Right lobe of liver (tissue), 6 donors: ENCODE results near the gene DOHH. TPM values are rescaled to one million over a fixed set of nuclear protein-coding genes. Genes with fewer than 3 reads are reported as not detected.

ENCODE experiments used
- ATAC-seq, 4 donors: fragments of 200-7000 bp; cut with Tn5 transposase; one replicate each; pipeline ENCODE4 v1.9.1; 2020; ENCODE audit warnings: mild to moderate bottlenecking in 4 of 4, moderate library complexity in 4 of 4
- DNase-seq, 3 donors: peaks; one replicate each; pipeline ENCODE4 v3.0.0-alpha.2; 2020
- H3K27ac ChIP-seq, 3 donors: fragments of 200-600 bp; one replicate each; pipeline ENCODE4 v1.8.0; 2022
- H3K27me3 ChIP-seq, 2 donors: fragments of 200-600 bp; one replicate each; pipeline ENCODE4 v1.8.0; 2022
- H3K36me3 ChIP-seq, 4 donors: fragments of 200-600 bp; sonication (generic) in 1 of 4; one replicate each; pipeline versions ENCODE4 v1.5.1 to v1.8.0; 2017 to 2022; ENCODE audit warnings: control low read depth in 1 of 4
- H3K4me1 ChIP-seq, 4 donors: fragments of 200-600 bp; sonication (generic) in 1 of 4; one replicate each; pipeline versions ENCODE4 v1.5.1 to v1.8.0; 2017 to 2022; ENCODE audit warnings: control low read depth in 1 of 4
- H3K4me3 ChIP-seq, 3 donors: fragments of 200-600 bp; one replicate each; pipeline ENCODE4 v1.8.0; 2022
- H3K9me3 ChIP-seq, 4 donors: fragments of 200-600 bp; sonication (generic) in 1 of 4; one replicate each; pipeline versions ENCODE4 v1.5.1 to v1.8.0; 2017 to 2022; ENCODE audit warnings: control low read depth in 1 of 4
- POLR2A ChIP-seq: fragments of 450-650 bp; IDR thresholded peaks from one replicate; pipeline ENCODE4 v1.6.1; 2017; ENCODE audit warnings: antibody characterized with exemption, mild to moderate bottlenecking
- WGBS: methylation state at CpG from one replicate; pipeline ENCODE4 v1.1.6; 2018; ENCODE audit warnings: low coverage, low lambda C conversion rate; ENCODE audit not compliant: insufficient coverage; ENCODE audit errors: missing lambda C conversion rate; 5-methylcytosine and 5-hydroxymethylcytosine counted together
- intact Hi-C, 2 donors: fragments of 100-400 bp; cut with DNase I; formaldehyde crosslinking; loops; one replicate each; pipeline versions ENCODE4 v1.11.2 to v1.14.1; 2022
- total RNA-seq, 6 experiments: library from RNA; depleted of rRNA in 2 of 6; stranded (reverse); fragments of >200 nt in 2 of 6; fragmentation: NEBNext Ultra II Directional in 3 of 6; extraction: Animal tissue kit (Norgen Biotek cat#: 25700) in 3 of 6; gene quantifications; one replicate each; pipeline versions ENCODE4 v1.1.0 to v1.2.4, GENCODE V29; 2016 to 2023
- TF ChIP-seq, protein P1 (sequence below), 4 donors: fragments of 200-600 bp in 3 of 4; fragments of 450-650 bp in 1 of 4; IDR thresholded peaks; one replicate each; pipeline versions ENCODE4 v1.5.1 to v1.8.0; 2016 to 2022; ENCODE audit warnings: antibody characterized with exemption in 4 of 4, mild to moderate bottlenecking in 2 of 4
- donor health status: DM: no; HTN: yes; CAD: no.
- donor health status: DM: no; HTN: no; CAD: no.
- donor health status: DM: no; HTN: no; CAD: no.
- donor health status: DM: no; HTN: yes; CAD: no.
- donor health status: DM: no; HTN: yes; CAD: no.

Gene DOHH
- total RNA-seq, 6 experiments from 2014 or later = 3.7 to 16.7 (median 4.9) TPM

DNA sequence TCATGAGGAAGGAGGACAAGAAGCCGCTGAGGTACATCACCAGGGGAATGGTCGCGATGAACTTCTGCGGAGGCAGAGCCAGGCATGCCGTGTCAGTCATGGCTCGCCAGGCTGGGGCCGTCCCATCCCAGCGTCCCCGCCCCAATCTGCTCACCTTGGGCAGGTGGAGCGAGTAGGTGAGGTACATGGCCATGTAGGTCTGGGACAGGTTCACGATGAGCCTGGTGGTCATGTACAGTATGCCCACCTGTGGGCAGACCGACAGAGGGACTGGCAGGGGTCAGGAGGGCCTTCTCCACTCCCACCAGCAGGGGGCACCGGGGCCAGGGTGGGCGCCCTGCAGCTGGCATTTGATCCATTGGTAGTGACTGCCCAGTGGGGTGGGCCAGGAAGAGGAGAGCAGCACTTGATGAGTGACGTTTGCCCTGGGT lies 46.8 kb upstream of the DOHH start:
- no peak for ATAC-seq
- intact Hi-C loops = loop anchor here (10.0 kb wide), 2 partner anchors 67 to 77 kb away; partner anchors contain the start of gene CACTIN (in 1 of the 2)

DNA sequence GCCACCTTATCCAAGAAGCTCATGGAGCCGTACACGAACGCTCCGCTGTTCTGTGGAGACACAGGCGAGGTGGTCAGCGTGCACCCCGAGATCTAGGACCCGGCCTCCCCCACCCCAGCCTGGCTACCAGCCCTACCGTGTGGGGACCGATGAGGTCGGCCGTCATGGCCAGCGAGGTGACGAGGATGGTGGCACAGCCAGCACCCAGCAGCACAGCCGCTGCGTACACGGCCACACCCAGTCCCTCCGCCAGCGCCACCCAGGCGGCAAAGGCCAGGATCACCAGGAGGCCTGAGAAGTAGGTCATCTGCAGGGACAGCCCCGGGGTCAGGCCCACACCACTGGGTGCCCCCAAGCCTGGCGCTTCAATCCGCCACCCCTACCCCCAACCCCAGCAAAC lies 45.6 kb upstream of the DOHH start:
- intact Hi-C loops = loop anchor here (10.0 kb wide), 2 partner anchors 69 to 79 kb away; partner anchors contain the start of gene CACTIN (in 1 of the 2)
- H3K36me3 ChIP-seq = no peaks in the 10 kb centered on the region
- no peaks in the 10 kb centered on the region for H3K27me3 ChIP-seq
- H3K27ac ChIP-seq = no peak overlapping the region
- H3K4me3 ChIP-seq = no peak overlapping the region
- H3K9me3 ChIP-seq = no peaks in the 10 kb centered on the region
- peak in 1 of 3 donors; percentile 62 for DNase-seq
- no peaks in the 10 kb centered on the region for H3K4me1 ChIP-seq
- no peak for TF ChIP-seq POLR2A
- TF ChIP-seq, protein P1, sequence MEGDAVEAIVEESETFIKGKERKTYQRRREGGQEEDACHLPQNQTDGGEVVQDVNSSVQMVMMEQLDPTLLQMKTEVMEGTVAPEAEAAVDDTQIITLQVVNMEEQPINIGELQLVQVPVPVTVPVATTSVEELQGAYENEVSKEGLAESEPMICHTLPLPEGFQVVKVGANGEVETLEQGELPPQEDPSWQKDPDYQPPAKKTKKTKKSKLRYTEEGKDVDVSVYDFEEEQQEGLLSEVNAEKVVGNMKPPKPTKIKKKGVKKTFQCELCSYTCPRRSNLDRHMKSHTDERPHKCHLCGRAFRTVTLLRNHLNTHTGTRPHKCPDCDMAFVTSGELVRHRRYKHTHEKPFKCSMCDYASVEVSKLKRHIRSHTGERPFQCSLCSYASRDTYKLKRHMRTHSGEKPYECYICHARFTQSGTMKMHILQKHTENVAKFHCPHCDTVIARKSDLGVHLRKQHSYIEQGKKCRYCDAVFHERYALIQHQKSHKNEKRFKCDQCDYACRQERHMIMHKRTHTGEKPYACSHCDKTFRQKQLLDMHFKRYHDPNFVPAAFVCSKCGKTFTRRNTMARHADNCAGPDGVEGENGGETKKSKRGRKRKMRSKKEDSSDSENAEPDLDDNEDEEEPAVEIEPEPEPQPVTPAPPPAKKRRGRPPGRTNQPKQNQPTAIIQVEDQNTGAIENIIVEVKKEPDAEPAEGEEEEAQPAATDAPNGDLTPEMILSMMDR (IDR thresholded peaks at IDR 0.05) = no peak
- ATAC-seq = peak; percentile 5 to 14 (median 10)
- 28% methylated on average over 6 of the region's 23 CpGs for WGBS

More for the DNA sequence above, 46.8 kb upstream of the DOHH start:
- TF ChIP-seq, protein P1 (IDR thresholded peaks at IDR 0.05) = peak; percentile 31 to 39 (median 34)
- TF ChIP-seq POLR2A = no peak
- WGBS = no CpG with 5 or more reads among the region's 15 CpGs
- H3K27ac ChIP-seq = no peak overlapping the region
- no peak overlapping the region for H3K4me3 ChIP-seq
- H3K27me3 ChIP-seq = no peaks in the 10 kb centered on the region
- no peak for DNase-seq
- H3K36me3 ChIP-seq = no peaks in the 10 kb centered on the region
- no peaks in the 10 kb centered on the region for H3K9me3 ChIP-seq
- no peaks in the 10 kb centered on the region for H3K4me1 ChIP-seq

- H3K27me3 ChIP-seq = no peaks in the 10 kb centered on the region
- intact Hi-C loops = loop anchor here (10.0 kb wide), 2 partner anchors 69 to 79 kb away; partner anchors contain the start of gene CACTIN (in 1 of the 2)
Measured at GRCh38 chr19:3545669-3546034, 45.2 kb upstream of the DOHH start.

DNA sequence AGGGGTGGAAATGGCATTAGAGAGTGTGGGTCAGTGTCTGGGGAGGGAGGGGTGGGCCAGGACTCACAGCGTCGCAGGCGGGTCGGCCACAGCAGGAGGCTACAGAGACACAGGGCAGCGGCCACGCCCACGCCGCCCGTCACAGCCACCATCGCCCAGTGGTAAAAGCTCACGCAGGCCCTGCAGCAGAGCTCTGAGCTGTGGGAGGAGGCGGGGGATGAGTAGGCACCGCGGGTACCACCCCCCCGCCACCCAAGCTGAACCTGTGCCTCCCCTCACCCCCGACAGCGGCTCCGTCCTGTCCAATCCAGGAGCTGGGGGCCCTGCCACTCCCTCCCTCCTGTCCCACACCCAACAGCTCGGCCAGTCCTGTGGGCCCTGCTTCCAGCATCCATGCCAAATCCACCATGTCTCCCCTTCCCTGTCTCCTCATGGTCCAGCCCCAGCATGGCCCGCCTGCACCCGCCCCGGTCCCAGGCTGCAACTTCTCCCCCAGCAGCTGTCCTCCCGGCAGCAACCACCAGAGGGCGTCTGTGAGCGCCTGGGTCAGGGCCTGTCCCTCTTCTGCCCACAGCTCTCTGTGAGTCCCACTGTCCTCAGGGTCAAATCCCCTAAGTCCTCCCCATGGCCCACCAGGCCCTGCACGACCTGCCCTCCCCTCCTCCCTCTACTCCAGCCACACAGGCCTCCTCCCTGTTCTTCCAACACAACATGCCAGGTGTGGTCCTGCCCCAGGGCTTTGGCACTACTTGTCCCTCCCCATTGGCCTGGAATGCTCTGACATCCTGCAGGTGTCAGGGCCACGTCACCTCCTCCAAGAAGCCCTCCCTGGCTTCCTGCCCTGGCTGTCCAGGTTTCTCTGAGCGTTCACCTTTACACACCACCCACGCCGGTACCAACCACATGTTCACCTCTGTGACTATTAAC lies 44.5 kb upstream of the DOHH start:
- intact Hi-C loops = loop anchor here (10.0 kb wide), 2 partner anchors 70 to 80 kb away; partner anchors contain the start of gene CACTIN (in 1 of the 2)
- no peaks in the 10 kb centered on the region for H3K9me3 ChIP-seq
- H3K36me3 ChIP-seq = no peaks in the 10 kb centered on the region
- TF ChIP-seq, protein P1 (IDR thresholded peaks at IDR 0.05) = peak; percentile 93 to 98 (median 96)
- TF ChIP-seq POLR2A = no peak
- DNase-seq (peak; percentile 76 to 83 (median 80)), ATAC-seq (peak; percentile 78 to 88 (median 82))
- WGBS = 20% methylated on average over 7 of the region's 30 CpGs
- H3K4me1 ChIP-seq = no peaks in the 10 kb centered on the region
- H3K27me3 ChIP-seq = no peaks in the 10 kb centered on the region
- H3K4me3 ChIP-seq = no peak overlapping the region
- H3K27ac ChIP-seq = no peak overlapping the region

More at GRCh38 chr19:3545669-3546034, 45.2 kb upstream of the DOHH start:
- Histone ChIP-seq H3K4me1 (no peaks in the 10 kb centered on the region), H3K4me3 (no peak overlapping the region), H3K27ac (no peak overlapping the region), H3K36me3 (no peaks in the 10 kb centered on the region), H3K9me3 (no peaks in the 10 kb centered on the region)
- DNase-seq = no peak
- 74% methylated on average over 3 of the region's 10 CpGs for WGBS
- ATAC-seq = no peak
- TF ChIP-seq, protein P1 (IDR thresholded peaks at IDR 0.05) = no peak
- TF ChIP-seq POLR2A = no peak
